ENCODE results near the gene WBP1L. TPM values are rescaled to one million over a fixed set of nuclear protein-coding genes. Genes with fewer than 3 reads are reported as not detected.
"Not testable (repeated sequence)": the region's sequence is repeated elsewhere in the genome, so short reads cannot be mapped to it uniquely, and the experiment has no call there.

WBP1L gene
- total RNA-seq, 1 experiment from 2014 or later: 56.8 TPM

DNA sequence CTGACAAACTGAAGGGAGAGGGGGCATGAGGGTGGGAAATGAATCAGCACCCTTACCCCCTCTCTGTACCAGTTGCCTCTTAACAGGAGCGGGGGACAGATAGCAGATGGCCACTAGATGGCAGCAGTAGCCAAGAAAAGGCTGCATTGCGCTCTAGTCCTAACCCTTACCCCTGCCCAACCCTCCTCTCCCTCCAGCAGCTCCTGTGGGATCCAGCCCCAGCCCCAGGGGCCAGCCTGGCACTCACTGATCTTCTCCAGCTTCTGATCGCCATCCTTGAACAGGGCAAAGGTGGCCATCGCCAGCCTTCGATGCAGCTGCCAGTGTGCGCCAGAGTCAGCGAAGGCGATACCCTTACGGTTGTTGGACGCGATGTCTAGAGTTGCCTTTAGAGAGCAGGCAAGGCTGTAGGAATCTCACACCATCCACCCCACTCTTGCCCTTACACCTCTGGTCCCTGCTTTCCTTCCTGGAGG, 91.3 kb downstream of the WBP1L start:
- DNase-seq (ENCODE audit: low read depth): peak; percentile 67

DNA sequence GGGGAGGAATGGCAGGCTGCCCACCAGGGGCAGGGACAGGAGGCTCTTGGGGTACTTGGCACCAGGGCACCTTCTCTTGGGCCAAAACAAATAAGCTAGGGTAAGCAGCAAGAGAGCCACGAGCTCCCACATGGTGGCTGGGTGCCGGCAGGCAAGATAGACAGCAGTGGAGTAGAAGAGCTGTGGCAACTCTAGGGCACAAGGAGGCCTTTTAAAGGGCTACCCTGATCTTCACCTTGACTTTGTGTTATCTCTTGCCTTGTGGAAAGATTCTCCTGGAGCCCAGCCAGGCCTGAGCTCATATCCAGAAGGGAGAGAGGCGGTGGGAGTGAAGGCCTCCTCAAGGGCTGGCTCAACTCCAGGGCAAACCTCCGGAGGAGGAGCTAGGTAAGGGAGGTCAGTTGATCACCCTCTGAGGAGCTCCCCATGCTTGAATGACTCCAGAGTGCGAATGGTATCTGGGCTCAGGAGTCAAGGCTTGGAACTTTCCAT, 93.5 kb downstream of the WBP1L start, which contains the start of gene CYP17A1:
Gene CYP17A1 (minus strand): TSS at position 184 of the 492 bp plus-strand sequence. CDS start 52 bp downstream, at position 132.
- no peak for DNase-seq (ENCODE audit: low read depth)

DNA sequence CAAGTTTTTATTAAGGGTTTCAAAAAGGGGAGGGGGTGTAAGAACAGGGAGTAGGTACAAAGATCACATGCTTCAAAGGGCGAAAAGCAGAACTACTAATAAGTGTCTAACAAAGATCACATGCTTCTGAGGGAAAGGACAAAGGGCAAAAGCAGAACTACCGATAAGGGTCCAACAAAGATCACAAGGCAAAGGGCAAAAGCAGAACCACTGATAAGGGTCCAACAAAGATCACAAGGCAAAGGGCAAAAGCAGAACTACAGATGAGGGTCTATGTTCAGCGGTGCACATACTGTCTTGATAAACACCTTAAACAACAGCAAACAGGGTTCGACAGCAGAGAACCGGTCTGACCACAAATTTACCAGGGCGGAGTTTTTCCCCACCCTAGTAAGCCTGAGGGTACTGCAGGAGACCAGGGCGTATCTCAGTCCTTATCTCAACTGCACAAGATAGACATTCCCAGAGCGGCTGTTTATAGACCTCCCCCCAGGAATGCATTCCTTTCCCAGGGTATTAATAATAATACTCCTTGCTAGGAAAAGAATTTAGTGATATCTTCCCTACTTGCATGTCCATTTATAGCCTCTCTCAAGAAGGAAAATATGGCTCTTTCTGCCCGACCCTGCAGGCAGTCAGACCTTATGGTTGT, 94.7 kb downstream of the WBP1L start:
- not testable (repeated sequence) for DNase-seq (ENCODE audit: low read depth)

DNA sequence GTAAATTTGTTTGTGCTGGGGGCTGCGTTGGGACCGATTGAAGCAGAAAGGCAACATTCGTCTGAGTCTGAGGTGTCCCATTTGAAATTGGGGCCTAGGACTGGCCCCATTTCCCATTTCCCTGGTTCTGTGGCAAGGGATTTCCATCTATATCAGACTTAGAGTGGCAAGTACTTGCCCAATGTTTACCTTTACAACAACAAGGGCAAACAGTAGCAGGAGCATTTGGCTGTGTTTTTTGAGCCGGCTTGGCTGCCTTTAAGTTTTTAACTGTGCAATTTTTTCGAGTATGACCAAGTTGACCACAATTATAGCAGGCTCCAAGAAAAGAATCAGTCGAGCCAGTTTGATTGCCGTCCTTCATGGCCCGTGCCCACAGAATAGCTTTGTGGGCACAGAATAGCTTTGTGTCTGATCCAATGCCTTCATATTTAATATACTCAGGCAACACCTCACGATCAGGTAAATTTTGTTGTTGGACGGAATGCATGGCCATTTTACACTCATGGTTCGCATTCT, 98.1 kb downstream of the WBP1L start:
- no peak for DNase-seq (ENCODE audit: low read depth)

DNA sequence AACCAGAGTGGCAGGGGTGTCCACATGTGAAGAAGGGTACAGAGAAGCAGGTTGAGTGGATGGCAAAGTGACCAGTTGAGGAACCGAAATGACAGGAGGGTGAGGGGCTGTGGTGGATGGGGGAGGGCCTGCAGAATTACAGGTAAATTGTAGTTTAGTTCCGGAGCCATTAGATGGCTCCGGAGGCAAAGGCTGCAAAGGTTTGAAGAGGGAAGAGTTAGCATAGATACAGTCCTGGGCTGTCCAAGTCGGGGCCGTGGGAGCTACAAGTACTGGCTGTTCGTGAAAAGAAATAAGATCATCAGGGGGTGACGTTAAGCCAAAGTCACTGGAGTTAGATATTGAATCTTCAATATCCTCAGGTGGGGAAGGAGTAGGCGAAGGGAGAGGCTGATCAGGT, 99.4 kb downstream of the WBP1L start:
- DNase-seq (ENCODE audit: low read depth): not testable (repeated sequence)

DNA sequence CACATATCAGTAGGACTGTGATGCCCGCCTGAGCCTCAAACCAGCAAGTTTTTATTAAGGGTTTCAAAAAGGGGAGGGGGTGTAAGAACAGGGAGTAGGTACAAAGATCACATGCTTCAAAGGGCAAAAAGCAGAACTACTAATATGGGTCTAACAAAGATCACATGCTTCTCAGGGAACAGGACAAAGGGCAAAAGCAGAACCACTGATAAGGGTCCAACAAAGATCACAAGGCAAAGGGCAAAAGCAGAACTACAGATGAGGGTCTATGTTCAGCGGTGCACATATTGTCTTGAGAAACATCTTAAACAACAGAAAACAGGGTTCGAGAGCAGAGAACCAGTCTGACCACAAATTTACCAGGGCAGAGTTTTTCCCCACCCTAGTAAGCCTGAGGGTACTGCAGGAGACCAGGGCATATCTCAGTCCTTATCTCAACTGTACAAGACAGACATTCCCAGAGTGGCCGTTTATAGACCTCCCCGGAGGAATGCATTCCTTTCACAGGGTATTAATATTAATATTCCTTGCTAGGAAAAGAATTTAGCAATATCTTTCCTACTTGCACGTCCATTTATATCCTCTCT, 100.5 kb downstream of the WBP1L start:
- DNase-seq (ENCODE audit: low read depth): not testable (repeated sequence)

DNA sequence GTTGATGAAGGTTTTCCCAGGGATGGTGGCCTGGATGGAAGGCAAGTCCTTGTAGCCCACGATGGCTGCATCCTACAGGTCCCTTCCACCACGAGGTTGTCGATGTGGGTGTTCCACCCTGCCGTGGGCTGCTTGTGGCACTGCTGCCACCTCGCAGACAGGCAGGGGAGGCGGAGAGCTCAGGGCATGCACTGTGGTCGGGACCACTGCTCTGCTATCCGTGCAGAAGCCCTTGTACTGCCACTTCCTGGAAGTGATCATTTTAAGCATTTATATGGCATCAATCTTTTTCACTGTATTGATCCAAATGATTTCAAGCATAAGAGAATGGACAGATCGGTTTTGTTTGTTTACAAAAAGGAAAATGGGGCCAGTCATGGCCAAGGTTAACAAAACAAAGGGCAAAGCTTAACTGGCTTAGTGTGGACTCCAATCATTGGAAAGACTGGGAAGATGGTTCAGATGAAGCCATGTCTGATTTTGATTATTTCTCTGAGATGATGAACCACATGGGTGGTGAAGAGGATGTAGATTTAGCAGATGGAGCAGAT, 101.7 kb downstream of the WBP1L start:
- DNase-seq (ENCODE audit: low read depth): no peak

DNA sequence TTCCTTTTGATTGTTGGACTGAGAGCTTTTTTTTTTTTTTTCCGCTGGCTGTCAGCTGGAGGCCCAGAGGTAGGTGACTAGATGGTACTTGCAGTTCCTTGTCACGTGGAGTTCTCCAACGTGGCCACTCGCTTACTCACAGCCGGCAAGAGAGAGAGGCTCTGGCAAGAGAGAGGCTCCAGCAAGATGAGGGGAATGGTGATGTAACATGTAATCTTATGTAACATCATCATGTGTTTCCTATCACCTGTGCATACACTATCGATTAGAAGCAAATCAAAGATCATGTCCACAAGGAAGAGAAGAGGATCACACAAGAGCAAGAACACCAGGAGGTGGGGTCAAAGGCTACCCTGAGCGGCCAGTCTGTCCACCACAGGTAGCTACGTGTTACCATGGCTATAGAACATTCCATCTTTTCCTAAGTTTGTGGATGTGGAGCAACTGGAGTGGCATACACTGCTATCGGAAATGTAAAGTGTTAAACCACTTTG, 106.3 kb downstream of the WBP1L start:
- no peak for DNase-seq (ENCODE audit: low read depth)

DNA sequence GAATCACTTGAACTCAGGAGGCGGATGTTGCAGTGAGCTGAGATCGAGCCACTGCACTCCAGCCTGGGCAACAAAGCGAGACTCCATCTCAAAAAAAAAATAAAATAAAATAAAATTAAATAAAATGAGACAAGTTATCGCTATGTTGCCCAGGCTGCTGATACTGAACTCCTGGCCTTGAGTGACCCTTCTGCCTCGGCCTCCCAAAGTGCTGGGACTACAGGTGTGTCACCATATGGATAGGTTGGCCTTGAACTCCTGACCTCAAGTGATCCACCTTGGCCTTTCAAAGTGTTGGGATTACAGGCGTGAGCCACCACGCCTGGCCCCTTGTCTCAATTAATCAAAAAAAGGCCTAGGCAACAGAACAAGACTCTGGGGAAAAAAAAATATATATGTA, 109.5 kb downstream of the WBP1L start:
- not testable (repeated sequence) for DNase-seq (ENCODE audit: low read depth)

DNA sequence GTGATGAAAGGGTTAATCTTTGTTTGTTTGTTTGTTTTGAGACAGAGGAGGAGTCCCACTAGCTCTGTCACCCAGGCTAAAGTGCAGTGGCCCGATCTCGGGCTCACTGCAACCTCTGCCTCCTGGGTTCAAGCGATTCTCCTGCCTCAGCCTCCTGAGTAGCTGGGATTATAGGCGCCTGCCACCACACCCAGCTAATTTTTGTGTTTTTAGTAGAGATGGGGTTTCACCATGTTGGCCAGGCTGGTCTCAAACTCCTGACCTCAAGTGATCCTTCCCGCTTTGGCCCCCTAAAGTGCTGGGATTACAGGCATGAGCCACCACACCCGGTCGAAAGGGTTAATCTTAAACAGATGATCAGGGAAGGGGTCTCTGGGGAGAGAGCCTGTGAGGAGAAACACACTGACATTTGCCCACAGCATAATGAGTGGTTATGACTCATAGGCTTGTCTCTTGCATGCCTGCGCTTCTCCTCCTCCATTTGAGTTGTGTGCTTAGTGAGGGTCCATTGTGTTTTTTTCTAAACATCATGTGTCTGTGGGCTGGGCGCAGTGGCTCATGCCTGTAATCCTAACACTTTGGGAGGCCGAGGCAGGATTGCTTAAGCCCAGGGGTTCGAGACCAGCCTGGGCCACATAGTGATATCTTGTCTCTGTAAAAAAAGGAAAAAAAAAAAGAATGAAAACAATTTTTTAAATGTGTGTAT, 112.1 kb downstream of the WBP1L start:
- DNase-seq (ENCODE audit: low read depth): peak; percentile 100

DNA sequence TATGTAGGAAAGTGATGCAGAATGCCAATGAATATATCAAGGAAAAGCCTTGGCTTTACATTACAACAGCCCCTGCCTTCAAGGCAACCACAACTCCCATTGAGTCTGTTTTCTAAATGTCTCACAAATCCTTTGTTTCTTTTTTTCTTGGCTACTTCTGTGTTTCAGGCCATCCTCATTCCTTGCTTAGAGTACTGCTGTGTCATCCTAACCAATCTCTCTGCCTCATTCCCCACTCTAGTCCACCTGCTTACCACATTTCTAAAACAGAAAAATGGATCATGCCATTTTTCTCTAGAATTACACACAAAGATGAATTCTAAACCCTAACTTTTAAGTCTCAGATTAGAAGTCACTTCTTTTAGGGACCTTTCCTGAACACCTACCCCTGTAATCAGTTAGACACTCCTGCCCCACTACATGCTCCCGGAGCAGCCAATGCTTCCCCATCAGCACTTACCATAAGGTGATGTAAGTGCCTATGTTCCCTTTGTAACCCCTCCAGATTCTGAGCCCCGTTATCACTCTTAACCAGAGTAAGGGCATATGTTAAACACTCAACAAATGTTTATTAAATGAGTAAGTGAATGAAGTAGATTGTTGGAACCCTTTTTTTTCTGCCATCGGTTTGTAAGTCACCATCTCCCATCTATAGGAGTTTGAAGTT, 113.1 kb downstream of the WBP1L start:
- no peak for DNase-seq (ENCODE audit: low read depth)

DNA sequence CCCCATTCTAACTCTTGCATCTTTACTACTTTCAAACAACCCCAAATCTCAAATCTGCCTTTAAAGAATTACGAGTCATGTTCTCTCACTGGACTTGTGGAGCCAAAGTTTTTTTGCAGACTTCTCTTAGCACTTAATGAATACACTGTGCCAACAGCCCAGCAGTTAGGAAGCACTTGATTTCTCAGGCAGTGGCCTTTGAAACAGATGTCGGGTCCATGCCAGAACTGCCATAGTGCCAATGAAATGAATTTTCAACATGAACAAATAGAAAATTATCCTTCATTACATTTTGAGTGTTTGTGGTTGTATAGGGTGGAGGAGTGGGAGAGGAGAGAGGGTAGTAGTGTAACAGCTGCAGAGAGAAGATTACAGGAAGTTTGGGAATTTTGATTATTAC, 116.2 kb downstream of the WBP1L start:
- DNase-seq (ENCODE audit: low read depth): peak; percentile 73

DNA sequence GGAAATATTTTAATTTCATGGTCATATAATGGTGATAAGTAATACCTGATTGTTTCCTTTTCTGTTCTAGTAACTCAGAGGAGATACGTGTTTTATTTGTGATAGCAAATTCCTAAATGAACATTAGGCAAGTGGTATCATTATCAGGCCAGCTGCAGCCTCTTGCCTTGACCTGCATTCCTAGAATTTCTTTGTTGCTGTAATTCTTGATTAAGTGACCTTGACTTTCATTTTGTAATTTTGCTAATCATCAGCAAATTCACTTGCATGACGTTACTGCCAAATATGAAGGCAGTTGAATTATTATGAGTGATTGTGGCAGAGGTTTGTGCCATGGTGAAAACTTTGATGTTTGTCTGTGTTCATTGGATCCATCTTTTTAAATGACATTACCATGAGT, 119.9 kb downstream of the WBP1L start:
- DNase-seq (ENCODE audit: low read depth): no peak

DNA sequence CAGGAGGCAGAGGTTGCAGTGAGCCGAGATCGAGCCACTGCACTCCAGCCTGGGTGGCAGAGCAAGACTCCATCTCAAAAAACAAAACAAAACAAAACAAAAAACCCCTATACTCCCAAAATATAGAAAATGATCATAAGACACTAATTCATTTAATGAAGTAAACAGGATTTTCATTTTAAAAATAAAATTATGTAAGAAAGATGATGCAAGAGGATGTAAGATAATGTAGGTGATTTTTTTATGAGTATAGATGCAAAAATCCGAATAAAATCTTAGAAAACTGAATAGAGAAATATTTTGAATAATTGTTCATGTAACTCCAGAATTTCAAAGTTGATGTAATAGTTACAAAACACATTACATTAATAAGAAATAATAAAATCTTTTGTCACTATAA, 121.9 kb downstream of the WBP1L start:
- DNase-seq (ENCODE audit: low read depth): no peak

Other genes starting within 250 kb of the WBP1L start
- gene ACTR1A, start 241.2 kb upstream of the WBP1L start, total RNA-seq (2014; rRNA removed): 139 and 159 TPM in 2 replicates
- 4.0 and 4.3 TPM in 2 replicates for gene SUFU, start 240.0 kb upstream of the WBP1L start, total RNA-seq (2014; rRNA removed)
- 135 and 136 TPM in 2 replicates for gene TRIM8, start 99.5 kb upstream of the WBP1L start, total RNA-seq (2014; rRNA removed)
- gene ARL3, start 29.6 kb upstream of the WBP1L start, total RNA-seq (2014; rRNA removed): 8.3 and 10.3 TPM in 2 replicates
- 2.2 and 3.4 TPM in 2 replicates for gene SFXN2, start 29.3 kb upstream of the WBP1L start, total RNA-seq (2014; rRNA removed)
- not detected in 2 replicates for gene CYP17A1, start 93.5 kb downstream of the WBP1L start, total RNA-seq (2014; rRNA removed)
- gene BORCS7, start 110.3 kb downstream of the WBP1L start, total RNA-seq (2014; rRNA removed): 23.4 and 31.3 TPM in 2 replicates
- 7.7 and 9.3 TPM in 2 replicates for gene AS3MT, start 125.5 kb downstream of the WBP1L start, total RNA-seq (2014; rRNA removed)
- 5.3 and 5.5 TPM in 2 replicates for gene CNNM2, start 174.3 kb downstream of the WBP1L start, total RNA-seq (2014; rRNA removed)